Body of pancreas (tissue), 4 donors: ENCODE measurements around the gene BLID.

Experiments used
- CTCF ChIP-seq, 7 experiments: fragments of 450-650 bp in 4 of 7; fragments of 200-600 bp in 3 of 7; sonication (generic) in 3 of 7; IDR thresholded peaks; one replicate each; pipeline ENCODE4 v1.5.1; 2016 to 2019; ENCODE audit warnings: antibody characterized with exemption in 7 of 7
- POLR2A ChIP-seq, 3 donors: fragments of 450-650 bp; IDR thresholded peaks; one replicate each; pipeline ENCODE4 v1.6.1; 2016; ENCODE audit warnings: antibody characterized with exemption in 3 of 3, mild to moderate bottlenecking in 2 of 3

DNA sequence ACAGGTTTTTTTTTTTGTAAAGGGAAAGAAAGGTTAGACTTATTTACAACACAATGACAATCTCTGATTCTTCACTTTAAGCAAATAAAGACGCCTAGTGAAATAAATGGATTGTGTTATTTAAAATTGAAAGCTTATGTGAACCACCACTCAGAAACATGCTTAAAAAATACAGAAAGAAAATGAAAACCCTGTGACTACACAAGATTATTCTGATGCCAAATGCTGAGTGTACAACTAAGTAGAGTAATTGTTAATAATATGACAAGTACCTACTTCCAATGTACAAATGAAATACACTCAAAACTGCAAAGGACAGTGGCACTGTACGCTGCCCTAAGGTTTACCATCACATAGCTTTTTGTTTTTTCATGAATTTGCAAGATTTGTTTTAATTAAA is 1.0 kb downstream of the BLID start:
- TF ChIP-seq CTCF (IDR thresholded peaks at IDR 0.05) (no peak), POLR2A (IDR thresholded peaks at IDR 0.05) (no peak)
